Measurements from ENCODE around the gene RXRG. TPM values are rescaled to one million over a fixed set of nuclear protein-coding genes. Genes with fewer than 3 reads are reported as not detected.
"Not testable (repeated sequence)": the region's sequence is repeated elsewhere in the genome, so short reads cannot be mapped to it uniquely, and the experiment has no call there.

RXRG gene
- total and polyA plus RNA-seq, 7 donors = 2.8 to 45.9 (median 12.8) TPM

GRCh38 chr1:165468726-165469249 lies 23.9 kb upstream of the RXRG start:
- DNase-seq (no peak), ATAC-seq (no peak)
- H3K27me3 ChIP-seq (ENCODE audit: insufficient read depth in 3 of 3, low read length in 2 of 3) = no peaks in the 10 kb centered on the region
- whole genome bisulfite sequencing, 3 donors = 87 to 94% (median 92%) methylated on average over 6 of the region's 6 CpGs
- intact Hi-C loops (cut with DNase I) = no loop called here
- no peaks in the 10 kb centered on the region for H3K4me1 ChIP-seq
- H3K4me3 ChIP-seq = no peak overlapping the region
- H3K36me3 ChIP-seq (ENCODE audit: insufficient read depth in 1 of 2, low read depth in 1 of 2) = no peaks in the 10 kb centered on the region
- TF ChIP-seq CTCF (IDR thresholded peaks at IDR 0.05) = no peak
- no peak overlapping the region for H3K27ac ChIP-seq
- H3K9me3 ChIP-seq = no peaks in the 10 kb centered on the region

- no peak for TF ChIP-seq CTCF (IDR thresholded peaks at IDR 0.05)
- 87 to 92% (median 89%) methylated on average over 2 of the region's 2 CpGs for WGBS, 3 donors
- Histone ChIP-seq H3K27me3 (ENCODE audit: insufficient read depth in 3 of 3, low read length in 2 of 3) (no peaks in the 10 kb centered on the region), H3K36me3 (ENCODE audit: insufficient read depth in 1 of 2, low read depth in 1 of 2) (no peaks in the 10 kb centered on the region), H3K4me1 (no peaks in the 10 kb centered on the region), H3K27ac (no peak overlapping the region), H3K4me3 (no peak overlapping the region), H3K9me3 (no peaks in the 10 kb centered on the region)
- intact Hi-C loops (cut with DNase I) = no loop called here
- ATAC-seq (no peak), DNase-seq (no peak)
These were observed 23.3 kb upstream of the RXRG start for GRCh38 chr1:165468253-165468652.

- H3K36me3 ChIP-seq (ENCODE audit: insufficient read depth in 1 of 2, low read depth in 1 of 2) = no peaks in the 10 kb centered on the region
- intact Hi-C loops (cut with DNase I) = no loop called here
- no peak for ATAC-seq
- H3K4me1 ChIP-seq = no peaks in the 10 kb centered on the region
- no peak overlapping the region for H3K27ac ChIP-seq
- 82 to 85% (median 83%) methylated on average over 7 of the region's 7 CpGs for WGBS, 3 donors
- DNase-seq = no peak
- H3K4me3 ChIP-seq = no peak overlapping the region
- TF ChIP-seq CTCF (IDR thresholded peaks at IDR 0.05) = no peak
- no peaks in the 10 kb centered on the region for H3K27me3 ChIP-seq (ENCODE audit: insufficient read depth in 3 of 3, low read length in 2 of 3)
- no peaks in the 10 kb centered on the region for H3K9me3 ChIP-seq
These were observed 22.8 kb upstream of the RXRG start for GRCh38 chr1:165467706-165468105.

- no peak for DNase-seq
- 94 to 96% (median 94%) methylated on average over 3 of the region's 3 CpGs for WGBS, 3 donors
- no peaks in the 10 kb centered on the region for H3K9me3 ChIP-seq
- H3K4me3 ChIP-seq = no peak overlapping the region
- H3K4me1 ChIP-seq = no peaks in the 10 kb centered on the region
- no peak overlapping the region for H3K27ac ChIP-seq
- no peaks in the 10 kb centered on the region for H3K27me3 ChIP-seq (ENCODE audit: insufficient read depth in 3 of 3, low read length in 2 of 3)
- no peak for TF ChIP-seq CTCF (IDR thresholded peaks at IDR 0.05)
- no peak for ATAC-seq
- intact Hi-C loops (cut with DNase I) = no loop called here
- H3K36me3 ChIP-seq (ENCODE audit: insufficient read depth in 1 of 2, low read depth in 1 of 2) = no peaks in the 10 kb centered on the region
These were observed 19.1 kb upstream of the RXRG start for GRCh38 chr1:165463978-165464377.

GRCh38 chr1:165459683-165460082 lies 14.8 kb upstream of the RXRG start:
- H3K27me3 ChIP-seq (ENCODE audit: insufficient read depth in 3 of 3, low read length in 2 of 3); H3K4me3 ChIP-seq; H3K36me3 ChIP-seq (ENCODE audit: insufficient read depth in 1 of 2, low read depth in 1 of 2); H3K4me1 ChIP-seq; intact Hi-C loops (cut with DNase I); ATAC-seq; DNase-seq; H3K9me3 ChIP-seq; H3K27ac ChIP-seq: not testable (repeated sequence)
- WGBS, 3 donors = 96 to 100% (median 98%) methylated on average over 2 of the region's 2 CpGs
